Daoy (cell line): ENCODE results near the gene PROCR. TPM values are rescaled to one million over a fixed set of nuclear protein-coding genes. Genes with fewer than 3 reads are reported as not detected.
"Not testable (repeated sequence)": the region's sequence is repeated elsewhere in the genome, so short reads cannot be mapped to it uniquely, and the experiment has no call there.

Source experiments
- DNase-seq: peaks from one replicate; pipeline ENCODE4 v3.0.0-alpha.2; 2015; ENCODE audit warnings: low read depth
- total RNA-seq: library from RNA; depleted of rRNA; stranded (reverse); fragments of >200 nt; shearing (Covaris generic); gene quantifications from 2 replicates; pipeline ENCODE4 v1.2.3, GENCODE V29; 2014; rRNA removed

The PROCR gene
- total RNA-seq: 20.9 and 21.8 TPM in 2 replicates

GRCh38 chr20:35171753-35172433 is at the start of gene PROCR:
Gene PROCR, plus strand, starts transcription at chr20:35172072. Its CDS starts 83 bp downstream, at chr20:35172155.
- DNase-seq: peak; percentile 97

GRCh38 chr20:35122756-35123405 is 49.0 kb upstream of the PROCR start:
- DNase-seq: no peak

GRCh38 chr20:35125753-35126152 is 46.1 kb upstream of the PROCR start:
- no peak for DNase-seq

- peak; percentile 23 for DNase-seq
Observed at GRCh38 chr20:35129647-35130069, 42.2 kb upstream of the PROCR start.

- no peak for DNase-seq
Observed at GRCh38 chr20:35131934-35132333, 39.9 kb upstream of the PROCR start.

- DNase-seq: no peak
Observed at GRCh38 chr20:35133031-35133430, 38.8 kb upstream of the PROCR start.

- no peak for DNase-seq
Observed at GRCh38 chr20:35133735-35134134, 38.1 kb upstream of the PROCR start.

GRCh38 chr20:35134472-35134871 is 37.4 kb upstream of the PROCR start:
- no peak for DNase-seq

- no peak for DNase-seq
Observed at GRCh38 chr20:35134880-35135279, 37.0 kb upstream of the PROCR start.

- DNase-seq: peak; percentile 27
Observed at GRCh38 chr20:35135867-35136586, 35.8 kb upstream of the PROCR start.

GRCh38 chr20:35144694-35145093 is 27.2 kb upstream of the PROCR start:
- DNase-seq: no peak

- DNase-seq: peak; percentile 16
Observed at GRCh38 chr20:35145141-35145564, 26.7 kb upstream of the PROCR start.

GRCh38 chr20:35146299-35146919 is 25.5 kb upstream of the PROCR start:
- DNase-seq: peak; percentile 23

- DNase-seq: peak; percentile 97
Observed at GRCh38 chr20:35146920-35147574, 24.8 kb upstream of the PROCR start, which contains the start of gene EDEM2. Gene EDEM2, minus strand, starts transcription at chr20:35147336. Its CDS starts 78 bp downstream, at chr20:35147258.

GRCh38 chr20:35147575-35148071 is 24.2 kb upstream of the PROCR start:
- peak; percentile 49 for DNase-seq

- no peak for DNase-seq
Observed at GRCh38 chr20:35150846-35151579, 20.9 kb upstream of the PROCR start.

- no peak for DNase-seq
Observed at GRCh38 chr20:35151736-35152135, 20.1 kb upstream of the PROCR start.

GRCh38 chr20:35155936-35156335 is 15.9 kb upstream of the PROCR start:
- DNase-seq: no peak

GRCh38 chr20:35156978-35157377 is 14.9 kb upstream of the PROCR start:
- DNase-seq: no peak

GRCh38 chr20:35160341-35160740 is 11.5 kb upstream of the PROCR start:
- not testable (repeated sequence) for DNase-seq

GRCh38 chr20:35164531-35164930 is 7.3 kb upstream of the PROCR start:
- not testable (repeated sequence) for DNase-seq
